ENCODE data around the gene ADGRA1.

DNA sequence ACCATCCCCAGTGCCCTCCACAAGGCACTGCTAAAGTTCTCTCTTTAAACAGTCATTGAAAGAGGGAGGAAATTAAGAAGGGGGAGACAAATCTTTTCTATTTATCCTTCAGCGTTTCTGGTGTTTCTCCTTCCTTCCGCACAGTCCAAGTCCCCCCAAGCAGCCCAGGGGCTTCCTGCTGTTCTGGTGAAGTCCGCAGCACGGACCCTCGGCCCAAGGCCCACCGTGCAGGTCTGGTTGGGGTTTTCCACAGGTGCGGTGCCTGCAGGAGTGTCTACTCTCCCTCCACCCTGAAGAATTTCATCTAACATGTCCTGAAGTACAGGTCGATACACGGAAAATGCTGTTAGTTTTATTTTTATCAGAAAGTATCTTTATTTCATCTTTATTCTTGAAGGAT is 38.2 kb downstream of the ADGRA1 start:
- no peak for TF ChIP-seq CREM (IDR thresholded peaks at IDR 0.05; ENCODE audit: low read depth)
- no peak for TF ChIP-seq ZNF274 (IDR thresholded peaks at IDR 0.05; ENCODE audit: insufficient read depth, insufficient read length)
- TF ChIP-seq, protein P1, sequence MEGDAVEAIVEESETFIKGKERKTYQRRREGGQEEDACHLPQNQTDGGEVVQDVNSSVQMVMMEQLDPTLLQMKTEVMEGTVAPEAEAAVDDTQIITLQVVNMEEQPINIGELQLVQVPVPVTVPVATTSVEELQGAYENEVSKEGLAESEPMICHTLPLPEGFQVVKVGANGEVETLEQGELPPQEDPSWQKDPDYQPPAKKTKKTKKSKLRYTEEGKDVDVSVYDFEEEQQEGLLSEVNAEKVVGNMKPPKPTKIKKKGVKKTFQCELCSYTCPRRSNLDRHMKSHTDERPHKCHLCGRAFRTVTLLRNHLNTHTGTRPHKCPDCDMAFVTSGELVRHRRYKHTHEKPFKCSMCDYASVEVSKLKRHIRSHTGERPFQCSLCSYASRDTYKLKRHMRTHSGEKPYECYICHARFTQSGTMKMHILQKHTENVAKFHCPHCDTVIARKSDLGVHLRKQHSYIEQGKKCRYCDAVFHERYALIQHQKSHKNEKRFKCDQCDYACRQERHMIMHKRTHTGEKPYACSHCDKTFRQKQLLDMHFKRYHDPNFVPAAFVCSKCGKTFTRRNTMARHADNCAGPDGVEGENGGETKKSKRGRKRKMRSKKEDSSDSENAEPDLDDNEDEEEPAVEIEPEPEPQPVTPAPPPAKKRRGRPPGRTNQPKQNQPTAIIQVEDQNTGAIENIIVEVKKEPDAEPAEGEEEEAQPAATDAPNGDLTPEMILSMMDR (IDR thresholded peaks at IDR 0.05 in 2 of 3, conservative IDR thresholded peaks at IDR 0.05 in 1 of 3; ENCODE audit: control insufficient read depth in 2 of 3, extremely low read depth in 1 of 3, insufficient read depth in 1 of 3, low read depth in 3 of 3, low read length in 3 of 3) = no peak
- no peak for TF ChIP-seq EZH2 (IDR thresholded peaks at IDR 0.05; ENCODE audit: borderline replicate concordance, control insufficient read depth, low read depth, low read length)
- no peak for TF ChIP-seq SIN3A (IDR thresholded peaks at IDR 0.05; ENCODE audit: low read depth, low read length)
